Neural cell (in vitro differentiated cells): Measurements from ENCODE around the gene PLXDC1. TPM values are rescaled to one million over a fixed set of nuclear protein-coding genes. Genes with fewer than 3 reads are reported as not detected.

Experiments
- H2AFZ ChIP-seq: fragments of 200-600, 300-800 bp; sonication (generic), shearing (Covaris generic); 2 replicates; pipeline ENCODE4 v1.6.0; 2014; ENCODE audit warnings: low read depth, mild to moderate bottlenecking, antibody characterized with exemption, low read length, moderate library complexity
- H3F3A ChIP-seq: fragments of 200-600 bp; shearing (Covaris generic); 2 replicates; pipeline ENCODE4 v1.6.1; 2016; ENCODE audit warnings: mild to moderate bottlenecking, moderate library complexity, mixed read lengths, antibody characterized with exemption, low read length; ENCODE audit not compliant: insufficient read depth, poor library complexity, severe bottlenecking
- H3K27ac ChIP-seq: fragments of 200-600, 300-800 bp; sonication (generic), shearing (Covaris generic); 2 replicates; pipeline ENCODE4 v1.5.1; 2014; ENCODE audit warnings: mild to moderate bottlenecking, low read length, moderate library complexity
- H3K27me3 ChIP-seq: fragments of 300-800, 200-600 bp; sonication (generic), shearing (Covaris generic); 2 replicates; pipeline ENCODE4 v1.6.0; 2014; ENCODE audit warnings: mild to moderate bottlenecking, low read depth, low read length, moderate library complexity; ENCODE audit not compliant: insufficient read depth
- H3K36me3 ChIP-seq: fragments of 300-800, 200-600 bp; sonication (generic), shearing (Covaris generic); 2 replicates; pipeline ENCODE4 v1.5.1; 2014; ENCODE audit warnings: mild to moderate bottlenecking, antibody characterized with exemption, low read length, moderate library complexity; ENCODE audit not compliant: insufficient read depth
- H3K4me2 ChIP-seq: fragments of 300-800, 200-600 bp; sonication (generic), shearing (Covaris generic); 2 replicates; pipeline ENCODE4 v1.6.0; 2014; ENCODE audit warnings: mild to moderate bottlenecking, low read length
- H3K4me3 ChIP-seq: fragments of 300-800, 200-600 bp; sonication (generic), shearing (Covaris generic); 2 replicates; pipeline ENCODE4 v1.5.1; 2014; ENCODE audit warnings: mild to moderate bottlenecking, low read length, moderate library complexity
- H3K79me2 ChIP-seq: fragments of 200-600 bp; shearing (Covaris generic); replicated peaks from 2 replicates; pipeline ENCODE4 v1.6.0; 2014; ENCODE audit warnings: mild to moderate bottlenecking, low read length, moderate library complexity; ENCODE audit not compliant: insufficient read depth
- H3K9ac ChIP-seq: fragments of 300-800, 200-600 bp; sonication (generic), shearing (Covaris generic); 2 replicates; pipeline ENCODE4 v1.6.1; 2016; ENCODE audit warnings: mild to moderate bottlenecking, low read length, mixed read lengths
- H3K9me2 ChIP-seq: fragments of 200-600 bp; shearing (Covaris generic); 2 replicates; pipeline ENCODE4 v1.6.1; 2016; ENCODE audit warnings: mild to moderate bottlenecking, low read length, mixed read lengths; ENCODE audit not compliant: insufficient read depth
- H3K9me3 ChIP-seq: fragments of 200-600, 300-800 bp; sonication (generic), shearing (Covaris generic); 2 replicates; pipeline ENCODE4 v1.6.1; 2016; ENCODE audit warnings: mild to moderate bottlenecking, mixed run types, low read length, moderate library complexity, mixed read lengths
- H4K20me1 ChIP-seq: fragments of 200-600 bp; shearing (Covaris generic); 2 replicates; pipeline ENCODE4 v1.6.1; 2016; ENCODE audit warnings: mild to moderate bottlenecking, mixed run types; ENCODE audit not compliant: insufficient read depth
- CTCF ChIP-seq: fragments of 450-650 bp; IDR thresholded peaks from 2 replicates; pipeline ENCODE4 v1.5.1; 2014; ENCODE audit warnings: antibody characterized with exemption, mild to moderate bottlenecking, moderate library complexity; ENCODE audit not compliant: poor library complexity, severe bottlenecking
- EP300 ChIP-seq: fragments of 450-650 bp; conservative IDR thresholded peaks from 2 replicates; pipeline ENCODE4 v1.6.1; 2014; ENCODE audit warnings: antibody characterized with exemption, mild to moderate bottlenecking, moderate library complexity; ENCODE audit not compliant: poor library complexity, severe bottlenecking
- EZH2 ChIP-seq: fragments of 200-600, 300-800 bp; shearing (Covaris generic), sonication (generic); IDR thresholded peaks from 2 replicates; pipeline ENCODE4 v1.6.1; 2014; ENCODE audit warnings: antibody characterized with exemption, low read length, borderline replicate concordance, mild to moderate bottlenecking; ENCODE audit not compliant: insufficient read depth, poor library complexity, severe bottlenecking
- MXI1 ChIP-seq: fragments of 450-650 bp; conservative IDR thresholded peaks from 2 replicates; pipeline ENCODE4 v1.6.1; 2014; ENCODE audit warnings: antibody characterized with exemption, mild to moderate bottlenecking; ENCODE audit not compliant: poor library complexity, severe bottlenecking
- POLR2AphosphoS5 ChIP-seq: IDR thresholded peaks from 2 replicates; pipeline ENCODE4 v1.6.1; 2012
- RAD21 ChIP-seq: fragments of 450-650 bp; conservative IDR thresholded peaks from 2 replicates; pipeline ENCODE4 v1.6.1; 2014; ENCODE audit warnings: antibody characterized with exemption, mild to moderate bottlenecking, moderate library complexity
- REST ChIP-seq: IDR thresholded peaks from 2 replicates; pipeline ENCODE4 v1.6.1; 2012; ENCODE audit warnings: borderline replicate concordance
- SMC3 ChIP-seq: fragments of 450-650 bp; conservative IDR thresholded peaks from 2 replicates; pipeline ENCODE4 v1.6.1; 2014; ENCODE audit warnings: antibody characterized with exemption, mild to moderate bottlenecking, moderate library complexity; ENCODE audit not compliant: poor library complexity
- TAF1 ChIP-seq: IDR thresholded peaks from 2 replicates; pipeline ENCODE4 v1.6.1; 2012; ENCODE audit warnings: low read depth
- polyA plus RNA-seq: library from polyadenylated mRNA; depleted of rRNA; stranded (reverse); fragments of >200 nt; gene quantifications from 2 replicates; pipeline ENCODE4 v1.2.3, GENCODE V29; 2014

The PLXDC1 gene
- polyA plus RNA-seq, 1 donor from 2014 or later: 10.0 TPM

- H3K9me3 ChIP-seq: no peaks in the 10 kb centered on the region
- TF ChIP-seq MXI1: no peak
- H3K27ac ChIP-seq: no peak overlapping the region
- H3F3A ChIP-seq: no peaks in the 10 kb centered on the region
- H3K4me3 ChIP-seq: no peak overlapping the region
- no peaks in the 10 kb centered on the region for H3K36me3 ChIP-seq
- no peak overlapping the region for H2AFZ ChIP-seq
- H3K79me2 ChIP-seq: no peaks in the 10 kb centered on the region
- no peak overlapping the region for H3K4me2 ChIP-seq
- H3K27me3 ChIP-seq: no peaks in the 10 kb centered on the region
- no peak overlapping the region for H3K9ac ChIP-seq
- no peaks in the 10 kb centered on the region for H4K20me1 ChIP-seq
- no peaks in the 10 kb centered on the region for H3K9me2 ChIP-seq
Measured at GRCh38 chr17:39138431-39139160, 12.8 kb downstream of the PLXDC1 start.

GRCh38 chr17:39134878-39135277, 16.6 kb downstream of the PLXDC1 start:
- H3F3A ChIP-seq: no peaks in the 10 kb centered on the region
- H4K20me1 ChIP-seq: no peaks in the 10 kb centered on the region
- H3K4me2 ChIP-seq: no peak overlapping the region
- H3K79me2 ChIP-seq: no peaks in the 10 kb centered on the region
- no peak overlapping the region for H3K4me3 ChIP-seq
- H2AFZ ChIP-seq: no peak overlapping the region
- no peak overlapping the region for H3K9ac ChIP-seq
- H3K9me3 ChIP-seq: no peaks in the 10 kb centered on the region
- TF ChIP-seq TAF1 (no peak), REST (no peak)
- H3K27me3 ChIP-seq: no peaks in the 10 kb centered on the region
- H3K36me3 ChIP-seq: no peaks in the 10 kb centered on the region
- no peaks in the 10 kb centered on the region for H3K9me2 ChIP-seq
- no peak overlapping the region for H3K27ac ChIP-seq

- Histone ChIP-seq H3K9me2 (no peaks in the 10 kb centered on the region), H3K27me3 (no peaks in the 10 kb centered on the region), H3K79me2 (no peaks in the 10 kb centered on the region), H4K20me1 (no peaks in the 10 kb centered on the region), H3K4me3 (no peak overlapping the region), H3K9me3 (no peaks in the 10 kb centered on the region), H3K4me2 (no peak overlapping the region), H3F3A (no peaks in the 10 kb centered on the region), H3K27ac (no peak overlapping the region), H3K36me3 (no peaks in the 10 kb centered on the region), H3K9ac (no peak overlapping the region), H2AFZ (no peak overlapping the region)
- no peak for TF ChIP-seq MXI1
- no peak for TF ChIP-seq TAF1
- no peak for TF ChIP-seq RAD21
- no peak for TF ChIP-seq SMC3
- TF ChIP-seq REST: no peak
- no peak for TF ChIP-seq POLR2AphosphoS5
- no peak for TF ChIP-seq EZH2
- no peak for TF ChIP-seq EP300
- TF ChIP-seq CTCF: no peak
Measured at GRCh38 chr17:39132192-39132610, 19.2 kb downstream of the PLXDC1 start.
